HG02938 (cell line): ENCODE data around the gene HOXB7.

Experiments
- ATAC-seq: cut with Tn5 transposase; IDR thresholded peaks from one replicate; pipeline ENCODE4 v1.9.1; 2021; ENCODE audit warnings: mild to moderate bottlenecking, moderate library complexity; ENCODE audit not compliant: unreplicated experiment

HOXB7 gene

DNA sequence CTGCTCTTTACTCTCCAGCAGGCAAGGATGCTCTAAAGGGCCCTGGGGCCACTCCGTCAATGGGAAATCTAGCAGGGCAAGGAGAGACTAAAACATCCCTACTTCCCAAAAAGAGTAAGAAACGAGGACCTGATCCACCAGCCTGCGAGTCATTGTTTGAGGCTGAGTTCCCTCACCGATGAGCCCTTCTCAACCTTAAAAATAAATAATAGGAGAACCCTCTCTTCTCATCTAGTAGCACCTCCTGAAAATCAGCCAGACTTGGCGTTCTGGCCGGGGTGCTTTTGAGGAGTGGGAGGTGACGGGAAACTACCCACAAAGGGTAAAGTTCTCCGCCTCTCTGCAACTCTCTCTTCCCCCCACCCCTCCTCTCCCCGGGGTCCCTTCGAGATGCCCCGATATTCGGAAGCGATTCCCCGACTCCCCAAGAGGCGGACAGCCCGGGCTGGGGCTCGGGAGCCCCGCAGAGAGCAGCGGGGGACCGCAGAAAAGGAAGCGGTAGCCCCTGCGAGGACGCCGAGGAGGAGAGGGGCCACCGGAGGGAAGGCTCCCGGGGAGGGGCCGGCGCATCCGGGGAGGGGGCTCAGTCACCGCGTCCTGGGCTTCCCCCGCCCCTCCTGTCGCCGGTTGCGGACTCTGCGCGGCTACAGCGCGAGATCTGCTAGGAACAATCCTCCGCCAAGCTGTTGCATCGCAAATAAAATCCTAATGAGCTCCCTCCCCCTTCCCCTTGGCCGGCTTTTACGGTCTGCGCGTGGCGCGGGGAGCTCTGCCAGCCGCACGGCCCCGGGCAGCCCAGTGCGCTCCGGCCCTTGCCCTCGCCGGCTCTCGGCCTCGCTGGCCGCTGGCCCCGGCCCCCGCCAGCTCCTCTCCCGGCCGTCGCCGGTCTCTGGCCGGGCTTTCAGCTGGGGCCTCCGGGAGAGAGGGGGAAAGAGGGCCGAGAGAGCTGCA lies 14.0 kb upstream of the HOXB7 start:
- no peak for ATAC-seq

DNA sequence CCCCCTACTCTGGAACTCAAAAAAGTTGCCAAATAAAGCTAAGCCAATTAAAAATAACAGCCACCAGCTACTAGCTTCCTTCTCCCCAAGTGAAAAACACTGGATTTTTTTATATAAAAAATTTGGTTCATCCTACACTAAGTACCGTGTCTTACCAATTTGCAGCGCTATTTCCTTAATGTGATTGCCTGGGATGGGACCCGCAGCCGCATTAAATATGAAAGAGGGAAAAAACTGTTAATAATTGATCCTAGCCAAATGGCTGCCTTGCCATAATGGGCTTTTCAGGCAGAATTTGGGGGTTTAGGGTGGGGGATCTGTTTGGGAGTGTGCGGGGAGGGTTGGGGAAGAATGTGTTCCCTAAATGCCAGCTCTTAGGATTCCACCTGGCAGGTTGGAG lies 13.3 kb upstream of the HOXB7 start:
- no peak for ATAC-seq

DNA sequence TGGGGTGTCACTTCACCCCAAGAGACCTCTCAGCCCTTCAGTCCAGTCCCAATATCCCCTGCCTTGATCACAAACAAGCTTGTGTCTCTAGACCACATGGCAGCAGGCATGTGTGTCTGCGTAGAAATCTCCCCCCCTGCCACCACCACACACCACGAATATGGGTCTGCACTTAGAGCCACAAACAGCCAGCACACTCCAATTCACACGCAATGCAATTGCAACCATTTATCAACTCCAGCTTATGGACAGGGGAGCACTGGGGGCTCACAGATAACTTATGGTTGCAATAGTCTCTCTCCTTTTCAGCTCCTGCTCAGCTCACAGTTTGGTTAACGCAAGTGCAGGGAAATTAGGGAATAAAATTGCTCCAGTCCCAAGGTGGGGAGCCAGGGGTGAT lies 12.8 kb upstream of the HOXB7 start:
- ATAC-seq = no peak

DNA sequence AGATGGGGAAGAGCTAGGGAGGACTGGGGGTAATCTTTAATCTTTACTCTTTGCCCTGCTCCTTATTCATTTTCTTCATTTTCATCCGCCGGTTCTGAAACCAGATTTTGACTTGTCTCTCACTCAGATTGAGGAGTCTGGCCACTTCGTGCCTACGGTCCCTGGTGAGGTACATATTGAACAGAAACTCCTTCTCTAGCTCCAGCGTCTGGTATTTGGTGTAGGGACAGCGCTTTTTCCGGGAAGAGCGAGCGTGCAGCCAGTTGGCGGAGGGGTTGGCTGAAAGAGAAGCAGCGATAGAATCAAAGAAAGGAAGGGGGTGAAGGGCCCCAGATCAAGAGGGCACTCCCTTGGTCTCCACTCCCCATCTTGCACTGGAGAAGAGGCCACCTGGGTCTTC lies 12.0 kb upstream of the HOXB7 start:
- no peak for ATAC-seq

DNA sequence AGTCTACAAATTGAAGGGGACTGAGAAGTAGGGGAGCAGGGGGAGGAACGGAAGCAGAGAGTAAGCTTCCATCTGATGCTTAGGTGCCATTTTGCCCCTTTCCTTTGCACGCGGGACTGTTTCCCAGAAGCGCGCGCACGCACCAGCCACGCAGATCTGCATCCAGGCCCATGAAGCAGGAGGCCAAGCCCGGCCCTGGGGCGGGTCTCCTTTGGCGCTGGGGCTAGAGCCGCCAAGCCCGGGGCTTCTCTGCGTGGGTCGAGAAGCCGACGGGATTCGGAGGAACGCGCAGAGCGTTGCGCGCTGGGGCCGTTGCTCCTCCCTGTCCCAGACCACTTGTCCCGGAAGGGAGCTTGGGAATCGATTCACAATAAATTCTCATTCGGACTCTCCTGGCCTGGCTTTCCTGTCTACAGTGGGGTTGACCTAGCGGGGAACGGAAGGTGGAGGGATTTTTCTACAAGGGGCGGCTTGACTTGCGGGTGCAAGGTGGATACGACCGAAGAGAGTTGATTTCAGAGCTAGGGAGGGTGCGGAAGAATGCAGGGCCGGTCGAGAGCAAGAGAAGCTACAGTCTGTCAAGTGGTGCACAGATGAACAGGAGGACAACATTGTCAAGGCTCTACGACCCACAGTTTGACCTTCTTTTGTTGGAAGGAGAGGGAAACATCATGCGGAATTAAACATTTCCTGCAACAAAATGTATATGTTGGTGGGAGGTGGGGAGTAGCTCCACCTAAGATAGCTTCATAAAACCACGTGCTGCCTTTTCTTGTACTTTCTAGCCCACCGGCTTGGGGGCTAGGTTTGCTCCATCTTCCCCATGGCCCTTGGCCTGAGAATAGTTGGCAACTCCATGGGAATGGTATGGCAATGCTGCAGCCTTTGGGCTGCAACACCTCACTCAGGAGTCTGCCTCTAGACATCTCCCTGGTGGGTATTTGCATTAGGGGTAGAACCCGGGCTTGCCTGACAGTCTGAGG lies 10.9 kb upstream of the HOXB7 start:
- ATAC-seq = no peak

DNA sequence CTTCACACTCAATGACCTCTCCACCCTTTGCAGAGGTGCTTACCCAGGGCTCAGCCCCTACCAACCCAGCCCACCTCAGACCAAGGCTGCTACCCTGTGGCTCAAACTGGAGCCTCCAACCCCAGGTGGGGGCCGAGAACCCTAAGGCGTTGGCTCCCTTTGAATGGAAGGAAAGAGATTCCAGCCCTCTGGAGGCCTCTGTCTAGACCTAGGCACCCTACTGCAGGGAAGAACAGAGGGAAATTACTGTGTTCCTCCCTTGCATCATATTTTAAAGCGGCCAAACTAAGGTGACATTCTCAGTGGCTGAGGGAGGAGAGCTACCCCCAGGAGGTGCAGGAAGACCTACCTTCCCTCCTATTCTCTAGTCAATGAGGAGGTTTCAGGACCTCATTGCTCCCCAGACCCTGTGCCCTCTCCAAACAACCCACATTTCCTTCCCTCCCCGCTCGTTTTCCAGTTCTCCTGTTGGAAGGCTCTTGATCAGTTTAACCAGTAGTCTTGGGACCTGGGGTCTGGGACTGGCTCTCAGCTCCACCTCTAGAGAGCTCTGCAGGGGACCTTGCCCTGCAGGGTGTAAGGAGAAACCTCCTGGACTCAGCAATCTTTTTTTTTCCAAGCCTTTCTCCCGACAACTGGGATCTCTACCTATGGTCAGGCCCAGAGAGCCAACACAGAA lies 9.8 kb upstream of the HOXB7 start:
- ATAC-seq = no peak

DNA sequence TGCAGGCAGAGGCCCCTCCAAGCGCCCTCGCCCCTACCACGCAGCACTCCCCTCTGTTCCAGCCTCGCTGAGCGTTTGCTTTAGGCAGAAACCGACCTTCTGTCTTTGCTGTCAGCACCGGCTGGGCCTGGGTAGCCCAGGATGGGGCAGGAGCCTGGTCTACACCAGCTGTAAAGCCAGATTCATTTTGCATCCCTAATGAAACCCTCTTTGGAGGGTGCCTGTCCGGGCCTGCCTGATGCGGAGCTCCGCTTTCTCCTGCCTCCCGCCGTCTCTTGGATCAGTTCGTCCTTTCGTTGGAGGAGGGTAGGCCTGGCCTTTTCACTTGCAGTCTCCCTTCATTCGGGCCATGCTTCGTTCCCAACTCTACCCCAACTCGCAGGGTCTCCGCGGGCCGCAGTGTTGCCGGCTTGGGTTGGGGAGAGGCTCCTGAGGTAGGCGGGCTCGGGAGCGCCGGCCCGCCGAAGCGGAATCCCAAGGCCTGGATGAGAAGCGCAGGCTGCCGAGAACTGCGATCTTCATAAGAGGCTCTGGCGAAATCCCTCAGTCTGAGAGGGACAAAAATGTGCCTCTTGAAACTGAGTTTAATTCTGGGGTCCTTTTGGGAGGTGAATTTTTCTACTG lies 9.1 kb upstream of the HOXB7 start:
- ATAC-seq = no peak

DNA sequence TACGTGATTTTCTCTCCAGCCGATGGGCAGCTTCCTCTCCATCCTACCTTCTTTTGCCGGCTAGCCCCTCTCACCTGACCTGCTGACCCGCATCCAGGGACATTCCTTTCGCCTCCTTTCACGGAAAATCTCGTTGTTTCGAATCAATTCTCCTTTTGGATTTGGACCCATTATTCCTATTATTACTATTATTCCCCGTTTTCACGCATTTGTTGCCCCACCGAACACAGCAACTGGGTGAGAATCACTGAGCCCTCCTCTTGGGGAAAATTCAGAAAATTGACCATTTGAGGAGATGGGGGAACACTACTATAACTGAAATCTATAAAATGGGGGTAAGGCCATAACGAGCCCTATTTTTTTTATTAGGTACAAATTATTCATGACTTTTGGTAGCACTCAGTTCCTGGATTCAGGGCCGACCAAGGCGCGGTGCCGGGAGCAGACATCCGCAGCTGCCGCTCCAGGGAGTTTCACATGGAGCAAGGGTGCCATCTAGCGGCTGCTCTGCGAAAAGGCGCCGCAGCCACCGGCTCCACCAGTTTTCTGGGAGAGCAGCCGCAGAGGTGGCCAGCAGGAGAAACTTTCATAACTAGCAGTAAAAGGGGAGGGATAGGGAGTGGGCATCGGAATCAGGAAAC lies 7.6 kb upstream of the HOXB7 start:
- ATAC-seq = no peak

DNA sequence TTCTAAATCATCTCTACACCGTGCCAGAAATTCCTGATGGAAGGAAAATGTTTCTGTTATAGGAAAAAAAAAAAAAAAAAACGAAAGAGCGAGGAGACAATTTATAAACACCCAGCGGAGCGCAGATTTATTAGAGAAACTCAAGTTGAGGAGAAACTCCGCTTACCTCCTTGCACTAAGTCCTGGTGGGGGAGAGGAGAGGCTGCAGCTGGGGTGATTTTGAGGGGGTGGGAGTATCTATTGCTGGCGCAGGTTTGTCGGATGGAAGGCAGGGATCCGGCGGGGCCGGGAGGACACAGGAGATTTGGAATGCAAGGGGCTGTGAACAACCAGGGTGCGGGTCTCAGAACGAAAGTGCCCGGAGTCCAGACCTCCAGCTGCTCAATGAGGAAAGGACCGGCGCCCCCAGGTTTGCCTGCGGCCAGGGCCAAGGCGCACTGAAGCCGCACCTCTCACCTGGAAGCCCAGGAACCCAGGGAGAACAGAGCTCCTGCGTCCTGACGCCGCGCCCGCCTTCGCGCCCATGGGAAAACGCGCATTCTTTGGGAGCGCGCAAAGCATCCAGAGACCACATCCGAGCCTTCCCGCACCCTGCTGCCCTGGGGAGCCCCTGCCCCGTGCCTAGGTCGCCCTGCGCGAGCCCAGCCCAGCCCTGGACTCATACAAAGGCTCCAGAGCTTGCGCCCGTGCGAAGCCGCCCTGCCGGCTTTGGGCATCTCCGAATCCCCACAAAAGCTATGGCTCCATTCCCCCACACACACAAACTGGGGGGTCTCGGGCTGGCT lies 6.8 kb upstream of the HOXB7 start:
- no peak for ATAC-seq

DNA sequence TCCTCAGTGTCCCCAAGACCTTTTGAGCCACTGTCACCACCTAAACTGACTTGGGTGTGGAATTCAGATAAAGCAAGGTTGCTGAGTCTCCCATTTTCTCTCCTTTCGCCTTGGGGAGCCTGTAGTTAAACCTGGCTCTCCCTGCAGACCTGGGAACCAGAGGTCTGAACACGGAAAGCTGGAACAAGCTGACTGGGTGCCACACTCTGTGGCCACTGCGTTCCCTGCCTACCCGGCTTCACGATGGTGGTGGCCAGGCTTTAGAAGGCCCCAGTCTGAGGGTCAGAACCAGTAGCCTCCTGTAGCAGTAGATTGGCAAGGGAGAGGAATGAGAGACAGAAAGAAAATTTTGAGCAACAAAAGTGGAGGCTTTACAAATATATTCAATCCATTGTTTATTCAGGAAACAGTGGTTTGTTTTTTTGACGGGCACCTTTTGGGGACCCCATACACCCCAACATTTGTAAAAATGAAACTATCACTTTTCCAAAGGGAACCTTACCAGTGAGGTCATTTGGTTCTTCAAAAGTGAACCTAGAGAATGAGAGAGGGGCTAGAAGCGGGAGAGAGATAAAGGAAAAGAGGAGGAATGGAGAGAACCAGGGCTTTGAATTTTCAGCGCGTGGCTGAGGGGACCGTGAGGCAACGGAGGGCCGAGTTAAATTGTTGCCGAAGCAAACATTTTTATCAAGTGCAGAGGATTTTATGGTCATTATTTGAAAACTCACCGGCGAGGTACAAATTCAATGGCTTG lies 6.1 kb upstream of the HOXB7 start:
- ATAC-seq = no peak

DNA sequence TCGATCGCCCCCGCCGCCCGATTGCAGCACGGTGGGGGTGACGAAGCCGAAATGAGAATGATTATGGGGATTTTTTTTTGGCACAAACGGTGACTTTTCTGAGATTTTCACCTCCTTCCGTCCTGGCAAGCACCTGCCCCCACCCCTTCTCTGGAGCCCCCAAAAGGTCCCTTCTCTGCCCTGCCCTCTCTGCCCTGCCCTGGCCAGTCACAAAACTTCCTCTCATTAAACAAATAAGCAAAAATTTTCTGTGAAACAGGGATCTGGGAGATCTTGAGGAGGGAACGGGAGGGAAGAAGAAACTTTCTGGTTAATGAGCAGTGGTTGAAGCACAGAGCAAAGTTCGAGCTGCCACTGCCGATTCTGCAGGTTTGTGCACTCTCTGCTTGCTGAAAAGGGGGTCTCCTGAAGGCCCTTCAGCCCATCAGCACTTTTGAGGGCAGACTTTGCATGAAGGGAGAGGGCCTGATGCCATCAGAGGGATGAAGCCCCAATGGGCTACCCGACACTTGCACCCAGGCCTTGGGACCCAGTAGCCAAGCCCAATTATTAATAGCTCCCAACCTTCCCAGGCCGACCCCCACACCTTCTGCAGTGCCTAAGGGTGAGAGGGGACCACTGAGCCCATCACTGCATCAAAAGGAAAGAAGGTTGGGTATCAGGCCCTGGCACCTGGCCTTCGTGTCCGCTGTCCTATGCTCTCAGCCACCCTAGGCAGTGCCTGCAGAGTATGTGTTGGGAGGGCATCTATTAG lies 5.3 kb upstream of the HOXB7 start:
- ATAC-seq = no peak

DNA sequence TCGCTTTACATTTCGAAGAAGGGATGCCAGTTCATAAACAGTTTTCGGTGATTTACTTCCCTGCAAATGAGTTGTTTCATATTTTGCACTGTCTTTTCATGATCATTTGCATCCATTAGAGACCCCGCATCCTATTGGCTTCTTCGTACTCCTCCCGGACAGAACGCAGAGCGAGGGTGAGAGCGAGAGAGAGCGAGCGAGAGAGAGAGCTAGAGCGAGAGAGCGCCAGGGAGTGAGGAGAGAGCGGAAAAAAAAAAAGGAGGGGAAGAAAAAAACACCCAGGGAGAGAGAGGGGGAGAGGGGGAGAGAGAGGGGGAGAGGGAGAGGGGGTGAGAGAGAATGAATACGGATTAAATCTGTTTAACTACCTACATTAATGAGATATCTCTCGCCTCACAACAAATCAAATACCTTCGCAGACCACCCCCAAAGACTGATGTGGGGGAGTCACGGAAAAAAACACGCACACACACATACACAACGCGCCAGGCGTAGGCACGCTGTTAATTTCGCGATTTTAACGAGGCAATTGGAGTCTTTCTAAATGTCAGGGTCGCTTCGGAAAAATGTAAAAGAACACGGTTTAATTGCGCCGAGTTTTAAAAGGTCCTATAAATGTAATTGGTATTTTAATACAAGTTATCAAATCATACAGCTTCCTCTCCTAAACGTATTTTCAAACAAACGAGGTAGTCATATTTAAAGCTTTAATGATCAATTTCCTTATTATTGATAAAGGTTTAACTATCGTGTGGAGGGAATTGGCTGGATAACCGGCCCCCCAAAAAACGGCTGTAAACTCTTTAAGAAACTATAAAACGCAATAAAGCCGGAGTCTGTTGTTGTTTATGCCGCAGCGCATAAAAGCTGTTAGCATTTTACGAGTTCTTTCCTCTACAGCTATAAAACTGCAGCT lies 4.5 kb upstream of the HOXB7 start, which contains the start of gene HOXB8:
HOXB8 (minus strand) TSS at position 246 of the 916 bp plus-strand sequence. CDS start 588 bp downstream, outside the sequence.
- ATAC-seq = no peak

DNA sequence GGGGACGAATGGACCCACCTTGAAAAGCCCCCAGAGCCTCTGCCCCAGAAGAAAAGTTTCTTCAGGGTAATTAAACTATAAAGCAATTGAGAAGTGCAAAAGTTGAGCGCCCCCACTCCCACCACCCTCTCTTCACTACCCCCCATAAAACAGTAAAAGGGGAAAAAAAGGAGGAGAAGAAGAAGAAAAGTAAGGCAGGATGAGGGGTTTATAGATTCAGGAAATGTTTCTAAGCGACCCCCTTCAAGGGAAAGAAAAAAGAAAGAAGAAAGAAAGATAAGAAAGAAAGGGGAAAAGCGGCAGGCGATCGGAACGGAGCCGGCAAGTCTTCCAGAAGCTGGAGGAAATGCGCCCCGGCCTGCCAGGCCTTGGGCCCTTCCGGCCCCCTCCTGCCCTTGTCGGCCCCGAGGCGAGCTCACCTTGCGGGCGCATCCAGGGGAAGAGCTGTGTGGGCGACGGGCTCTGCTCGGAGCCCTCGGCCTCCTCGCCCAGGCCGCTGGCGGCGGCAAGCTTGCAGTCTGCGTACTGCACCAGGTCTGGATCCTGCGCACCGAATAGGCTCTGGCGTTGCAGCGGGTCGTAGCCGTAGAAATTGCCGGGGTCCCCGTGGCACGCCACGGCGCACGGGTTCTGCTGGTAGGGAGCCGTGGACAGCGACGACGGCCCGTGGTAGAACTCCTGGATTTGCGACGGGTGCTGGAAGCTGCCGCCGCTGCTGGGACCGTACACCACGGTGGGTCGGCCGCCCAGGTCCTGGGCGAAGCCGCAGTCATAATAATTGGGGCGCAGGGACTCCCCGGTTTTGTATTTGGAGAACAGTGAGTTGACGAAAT lies 3.3 kb upstream of the HOXB7 start:
- no peak for ATAC-seq

DNA sequence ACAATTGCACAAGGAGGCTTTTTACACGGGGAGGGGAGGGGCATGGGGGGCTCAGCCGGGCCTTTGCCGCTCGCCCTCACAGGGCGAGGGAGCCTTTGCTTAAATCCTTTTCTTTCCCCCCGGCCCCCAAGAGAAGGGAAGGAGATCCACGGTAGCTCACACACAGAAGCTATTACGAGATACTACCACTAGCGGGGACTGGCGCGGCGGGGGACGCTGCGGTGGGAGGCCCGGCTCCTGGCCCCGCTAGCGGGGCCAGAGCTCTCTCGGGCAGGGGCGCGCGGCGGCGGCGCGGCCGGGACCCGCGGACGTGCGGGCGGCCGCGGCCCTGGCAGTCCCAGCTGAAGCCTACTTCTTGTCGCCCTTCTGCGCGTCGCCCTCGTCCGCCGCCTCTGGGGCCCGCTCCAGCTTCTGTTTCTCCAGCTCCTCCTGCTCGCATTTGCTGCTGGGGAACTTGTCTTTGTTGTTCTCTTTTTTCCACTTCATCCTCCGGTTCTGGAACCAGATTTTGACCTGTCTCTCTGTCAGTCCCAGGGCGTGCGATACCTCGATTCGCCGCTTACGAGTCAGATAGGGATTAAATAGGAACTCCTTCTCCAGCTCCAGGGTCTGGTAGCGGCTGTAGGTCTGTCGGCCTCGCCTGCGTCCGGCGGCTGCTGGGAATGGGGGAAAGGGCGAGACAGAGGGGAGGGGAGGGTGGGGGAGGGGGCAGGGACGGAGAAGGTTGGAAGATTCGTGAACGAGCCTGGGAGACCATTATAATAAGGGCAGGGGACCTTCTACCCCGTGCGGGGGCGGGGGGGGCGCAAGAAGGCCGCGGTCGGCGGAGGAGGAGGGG lies 2.3 kb upstream of the HOXB7 start:
- no peak for ATAC-seq

DNA sequence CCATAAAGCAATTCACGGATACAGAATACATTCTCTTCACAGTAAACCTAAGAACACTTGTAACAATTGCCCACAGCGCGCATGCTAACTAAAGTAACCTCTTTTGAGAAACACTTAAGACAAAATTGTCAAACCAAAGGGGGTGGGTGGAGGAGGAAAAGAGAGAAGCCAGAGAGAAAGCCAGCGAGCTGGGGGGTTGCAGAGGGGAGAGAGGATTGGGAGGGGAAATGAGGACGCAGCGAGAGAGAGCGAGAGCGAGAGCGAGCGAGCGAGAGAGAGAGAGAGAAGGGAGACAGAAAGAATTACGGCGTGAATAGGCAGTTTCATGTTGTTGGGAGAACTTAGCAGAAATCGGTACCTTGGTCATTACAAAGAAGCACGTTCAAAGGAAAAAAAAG lies 1.6 kb upstream of the HOXB7 start:
- ATAC-seq = no peak
